GM21576 (cell line): ENCODE data around the gene USP2.

Experiments
- ATAC-seq: cut with Tn5 transposase; IDR thresholded peaks from one replicate; pipeline ENCODE4 v1.9.1; 2021; ENCODE audit warnings: mild to moderate bottlenecking, moderate library complexity; ENCODE audit not compliant: unreplicated experiment

USP2 gene

DNA sequence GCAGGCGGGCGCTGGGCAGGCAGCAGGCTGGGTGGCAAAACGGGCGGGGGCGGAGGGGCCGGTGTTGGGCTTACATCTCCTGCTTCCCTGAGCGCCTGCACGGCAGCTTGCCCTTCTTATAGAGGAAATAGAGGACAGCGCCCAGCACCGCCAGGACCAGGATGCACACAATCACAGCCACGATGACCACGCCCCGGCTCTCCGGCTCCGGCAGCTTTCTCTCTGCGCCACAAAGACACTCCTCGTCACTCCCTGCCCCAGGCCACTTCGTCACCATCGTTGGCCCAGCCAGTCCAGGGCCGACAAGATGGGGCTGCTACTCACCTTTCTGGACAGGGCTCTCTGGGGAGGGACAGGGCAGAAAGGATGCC is 70.8 kb downstream of the USP2 start:
- no peak for ATAC-seq

DNA sequence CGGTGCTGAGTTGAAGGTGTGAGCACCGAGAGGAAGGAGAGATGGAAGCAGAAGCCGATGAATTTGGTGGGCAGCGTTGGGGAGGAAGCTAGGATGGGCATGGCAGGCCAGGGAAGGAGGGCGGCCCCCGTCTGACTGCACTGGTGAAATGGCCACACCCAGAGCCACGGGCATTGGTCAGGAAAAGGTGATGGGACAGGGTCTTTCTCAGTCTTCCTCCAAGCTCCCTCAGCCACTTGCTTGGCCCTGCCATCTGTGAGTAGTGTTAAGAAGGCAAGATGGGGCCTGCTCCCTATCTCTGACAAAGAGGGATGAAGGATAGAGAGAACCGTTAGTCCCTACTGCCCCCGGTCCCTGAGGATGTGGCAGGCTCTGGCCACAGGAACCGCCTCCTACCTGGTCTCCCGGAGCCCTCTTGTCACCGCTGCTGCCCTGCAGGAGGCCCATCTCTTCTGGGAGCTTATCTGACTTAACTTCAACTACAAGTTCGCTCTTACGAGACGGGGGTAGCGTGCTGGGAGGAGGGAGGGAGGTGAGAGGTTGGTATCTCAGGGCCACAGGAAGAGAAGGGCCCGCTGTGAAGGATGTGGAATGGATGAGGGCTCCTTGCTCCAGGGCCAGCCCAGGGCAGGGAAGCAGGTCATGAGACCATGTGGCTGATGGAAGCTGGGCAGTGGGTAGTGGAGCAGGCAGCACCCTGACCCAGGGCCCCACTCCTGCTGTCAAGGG is 71.4 kb downstream of the USP2 start:
- ATAC-seq: no peak

- no peak for ATAC-seq
These were observed 72.1 kb downstream of the USP2 start for GRCh38 chr11:119309411-119309810.

DNA sequence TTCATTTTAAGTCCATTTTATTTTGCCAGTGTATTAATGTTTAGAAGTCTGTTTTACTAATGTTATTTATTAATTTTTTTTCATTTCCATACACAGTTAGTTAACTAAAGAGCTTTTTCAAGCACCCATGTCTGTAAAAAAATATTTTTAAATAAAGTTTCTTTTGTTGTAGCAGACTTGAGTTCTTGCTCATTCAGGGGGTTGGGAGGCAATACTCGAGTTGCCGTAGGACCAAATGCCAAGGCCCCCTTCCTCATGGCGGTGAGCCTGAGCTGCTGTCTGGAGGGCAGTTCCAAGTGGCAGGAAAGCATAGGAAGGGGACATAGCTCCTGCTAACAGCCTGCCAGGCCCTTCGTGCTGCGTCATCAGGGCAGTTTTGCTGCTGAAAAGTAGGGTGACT is 73.5 kb downstream of the USP2 start:
- ATAC-seq: no peak

- ATAC-seq: no peak
These were observed 74.3 kb downstream of the USP2 start for GRCh38 chr11:119307219-119307618.

DNA sequence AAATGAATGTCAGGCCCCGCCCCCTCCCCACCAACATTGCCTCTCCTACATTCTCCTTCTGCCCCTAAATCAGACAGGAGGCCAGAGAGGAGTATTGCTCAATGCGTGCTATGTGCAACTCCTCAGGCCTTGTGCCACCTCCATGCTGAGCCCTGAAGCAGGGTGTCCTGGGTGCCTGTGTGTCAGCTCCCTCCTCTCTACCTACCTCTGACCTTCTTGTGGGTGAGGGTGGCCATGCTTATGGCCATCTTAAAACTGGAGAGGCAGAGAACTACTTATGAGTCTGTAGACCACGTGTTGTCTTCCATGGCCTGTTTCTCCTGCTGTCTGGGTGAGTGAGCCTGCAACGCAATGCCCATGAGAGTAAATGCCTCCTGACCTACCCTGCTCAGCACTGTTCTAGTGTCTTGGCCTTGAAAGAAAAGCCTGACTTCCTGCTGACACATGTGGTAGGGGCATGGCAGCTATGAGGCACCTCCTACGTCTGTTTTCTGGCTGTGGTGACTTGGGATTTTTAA is 75.1 kb downstream of the USP2 start:
- no peak for ATAC-seq

GRCh38 chr11:119305556-119306372 is 75.7 kb downstream of the USP2 start:
- no peak for ATAC-seq
